Keratinocyte (primary cell): Measurements from ENCODE around the gene GARNL3. TPM values are rescaled to one million over a fixed set of nuclear protein-coding genes. Genes with fewer than 3 reads are reported as not detected.

ENCODE experiments used
- DNase-seq: peaks from one replicate; pipeline ENCODE4 v3.0.0-alpha.2; 2011; ENCODE audit warnings: low read depth, missing footprints, low spot score
- FAIRE-seq: peaks from 2 replicates; lab custom pipeline; 2011; peaks lifted over from hg19 to GRCh38; lab: Jason Lieb, UNC
- H2AFZ ChIP-seq: 2 replicates; pipeline ENCODE4 v1.6.0; 2012; ENCODE audit warnings: low read length, control low read depth, inconsistent platforms; ENCODE audit not compliant: control insufficient read depth
- H3K27ac ChIP-seq: 2 replicates; pipeline ENCODE4 v1.5.1; 2011; ENCODE audit warnings: low read length; ENCODE audit not compliant: control insufficient read depth, insufficient read depth
- H3K27me3 ChIP-seq: 3 replicates; pipeline ENCODE4 v1.6.0; 2011; ENCODE audit warnings: low read length; ENCODE audit not compliant: control insufficient read depth, insufficient read depth; ENCODE audit errors: extremely low read depth
- H3K36me3 ChIP-seq, 2 experiments: 2 replicates in 1 of 2; 3 replicates in 1 of 2; pipeline ENCODE4 v1.5.1; 2011; ENCODE audit warnings: low read length in 2 of 2, mild to moderate bottlenecking in 1 of 2; ENCODE audit not compliant: control insufficient read depth in 2 of 2, insufficient read depth in 2 of 2; ENCODE audit errors: extremely low read depth in 1 of 2
- H3K4me1 ChIP-seq: 3 replicates; pipeline ENCODE4 v1.5.1; 2011; ENCODE audit warnings: low read length; ENCODE audit not compliant: control insufficient read depth, insufficient read depth; ENCODE audit errors: extremely low read depth
- H3K4me2 ChIP-seq: 3 replicates; pipeline ENCODE4 v1.6.0; 2011; ENCODE audit warnings: low read depth, low read length; ENCODE audit not compliant: control insufficient read depth, insufficient read depth; ENCODE audit errors: extremely low read depth
- H3K4me3 ChIP-seq, 3 experiments: fragments of 200-600 bp in 1 of 3; sonication (generic) in 1 of 3; 2 replicates in 2 of 3; 3 replicates in 1 of 3; pipeline ENCODE4 v1.5.1; 2011 to 2016; ENCODE audit warnings: low read length in 3 of 3, mild to moderate bottlenecking in 3 of 3, control low read depth in 2 of 3, inconsistent platforms in 1 of 3, low read depth in 1 of 3, mixed read lengths in 1 of 3, mixed run types in 1 of 3, moderate library complexity in 1 of 3; ENCODE audit not compliant: control insufficient read depth in 2 of 3, insufficient read depth in 2 of 3; ENCODE audit errors: extremely low read depth in 1 of 3
- H3K79me2 ChIP-seq: 2 replicates; pipeline ENCODE4 v1.6.0; 2012; ENCODE audit warnings: low read length; ENCODE audit not compliant: control insufficient read depth, insufficient read depth
- H3K9ac ChIP-seq: 3 replicates; pipeline ENCODE4 v1.6.0; 2011; ENCODE audit warnings: low read length; ENCODE audit not compliant: control insufficient read depth, insufficient read depth; ENCODE audit errors: extremely low read depth
- H3K9me1 ChIP-seq: 3 replicates; pipeline ENCODE4 v1.6.0; 2011; ENCODE audit warnings: low read length; ENCODE audit not compliant: control insufficient read depth, insufficient read depth; ENCODE audit errors: extremely low read depth
- H3K9me3 ChIP-seq: 2 replicates; pipeline ENCODE4 v1.5.1; 2012; ENCODE audit warnings: low read depth, low read length; ENCODE audit not compliant: control insufficient read depth
- H4K20me1 ChIP-seq: 3 replicates; pipeline ENCODE4 v1.6.0; 2011; ENCODE audit warnings: low read length; ENCODE audit not compliant: control insufficient read depth, insufficient read depth; ENCODE audit errors: extremely low read depth
- EZH2 ChIP-seq: IDR thresholded peaks from one replicate; pipeline ENCODE4 v1.6.1; 2012; ENCODE audit warnings: inconsistent platforms, mild to moderate bottlenecking, low read length, moderate library complexity
- dilution Hi-C: fragments of 300-500 bp; cut with MboI; formaldehyde crosslinking; loops from one replicate; pipeline ENCODE4 v1.7.0; 2020; ENCODE audit warnings: low sequenced_read_pairs; ENCODE audit not compliant: extremely low pct_ligation_motif_present
- polyA plus RNA-seq, 5 experiments: library from polyadenylated mRNA; depleted of rRNA in 3 of 5; stranded (reverse) in 3 of 5; stranded (forward) in 1 of 5; unstranded in 1 of 5; fragments of >200 nt; gene quantifications; 1 replicate in 1 of 5; 2 replicates in 3 of 5; 3 replicates in 1 of 5; pipeline versions ENCODE4 v1.2.1 to v1.2.3, GENCODE V29; 2011 to 2012; ENCODE audit warnings: missing spikeins in 2 of 5, low read depth in 1 of 5, low replicate concordance in 1 of 5
- TF ChIP-seq, protein P1 (sequence below), 3 experiments: IDR thresholded peaks in 1 of 3; conservative IDR thresholded peaks in 1 of 3; optimal IDR thresholded peaks in 1 of 3; 2 replicates in 2 of 3; 3 replicates in 1 of 3; pipeline versions ENCODE3 to v1.5.1; 2011; ENCODE audit warnings: low read length in 3 of 3, mild to moderate bottlenecking in 3 of 3, moderate library complexity in 2 of 3, control low read depth in 1 of 3, inconsistent platforms in 1 of 3; ENCODE audit not compliant: insufficient read depth in 2 of 3; ENCODE audit errors: extremely low read depth in 1 of 3

The GARNL3 gene
- polyA plus RNA-seq, 1 donor (not counting 4 experiments of a cell fraction or from before 2014, with no cell fraction given): 2.4 TPM

DNA sequence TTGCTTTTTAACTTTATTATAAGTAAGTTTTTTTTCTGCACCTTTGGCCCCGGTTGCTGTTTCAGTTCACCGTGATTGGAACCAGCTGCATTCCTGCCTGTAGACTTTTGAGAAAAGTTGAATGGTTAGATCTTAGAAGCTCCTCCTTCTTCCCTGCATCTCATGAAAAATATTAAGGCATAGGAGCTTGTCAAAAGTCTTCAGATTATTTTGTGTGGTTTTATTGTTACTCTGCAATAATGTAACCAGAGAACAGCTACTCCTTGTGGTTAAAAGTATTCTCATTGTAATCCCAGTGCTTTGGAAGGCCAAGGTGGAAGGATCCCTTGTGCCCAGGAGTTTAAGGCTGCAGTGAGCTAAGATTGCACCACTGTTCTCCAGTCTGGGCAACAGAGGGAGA lies 129.1 kb downstream of the GARNL3 start:
- FAIRE-seq (no peak), DNase-seq (no peak)
- Histone ChIP-seq H4K20me1 (no peaks in the 10 kb centered on the region), H3K4me1 (peaks cover 20% of the 10 kb centered on the region), H3K79me2 (no peaks in the 10 kb centered on the region), H3K4me2 (no peak overlapping the region), H2AFZ (no peak overlapping the region), H3K27me3 (no peaks in the 10 kb centered on the region), H3K9me3 (no peaks in the 10 kb centered on the region), H3K4me3 (no peak overlapping the region), H3K36me3 (no peaks in the 10 kb centered on the region), H3K9me1 (no peaks in the 10 kb centered on the region), H3K9ac (no peak overlapping the region), H3K27ac (no peak overlapping the region)
- TF ChIP-seq, protein P1, sequence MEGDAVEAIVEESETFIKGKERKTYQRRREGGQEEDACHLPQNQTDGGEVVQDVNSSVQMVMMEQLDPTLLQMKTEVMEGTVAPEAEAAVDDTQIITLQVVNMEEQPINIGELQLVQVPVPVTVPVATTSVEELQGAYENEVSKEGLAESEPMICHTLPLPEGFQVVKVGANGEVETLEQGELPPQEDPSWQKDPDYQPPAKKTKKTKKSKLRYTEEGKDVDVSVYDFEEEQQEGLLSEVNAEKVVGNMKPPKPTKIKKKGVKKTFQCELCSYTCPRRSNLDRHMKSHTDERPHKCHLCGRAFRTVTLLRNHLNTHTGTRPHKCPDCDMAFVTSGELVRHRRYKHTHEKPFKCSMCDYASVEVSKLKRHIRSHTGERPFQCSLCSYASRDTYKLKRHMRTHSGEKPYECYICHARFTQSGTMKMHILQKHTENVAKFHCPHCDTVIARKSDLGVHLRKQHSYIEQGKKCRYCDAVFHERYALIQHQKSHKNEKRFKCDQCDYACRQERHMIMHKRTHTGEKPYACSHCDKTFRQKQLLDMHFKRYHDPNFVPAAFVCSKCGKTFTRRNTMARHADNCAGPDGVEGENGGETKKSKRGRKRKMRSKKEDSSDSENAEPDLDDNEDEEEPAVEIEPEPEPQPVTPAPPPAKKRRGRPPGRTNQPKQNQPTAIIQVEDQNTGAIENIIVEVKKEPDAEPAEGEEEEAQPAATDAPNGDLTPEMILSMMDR (optimal IDR thresholded peaks at IDR 0.05 in 1 of 3, IDR thresholded peaks at IDR 0.05 in 1 of 3, conservative IDR thresholded peaks at IDR 0.05 in 1 of 3; ENCODE audit: extremely low read depth in 1 of 3, insufficient read depth in 2 of 3, low read length in 3 of 3): peak in 1 of 3 experiments; percentile 16
- TF ChIP-seq EZH2: no peak
- dilution Hi-C loops: loop anchor here (10.0 kb wide), 1 partner anchor 59 kb away; no protein-coding TSS in a partner anchor

DNA sequence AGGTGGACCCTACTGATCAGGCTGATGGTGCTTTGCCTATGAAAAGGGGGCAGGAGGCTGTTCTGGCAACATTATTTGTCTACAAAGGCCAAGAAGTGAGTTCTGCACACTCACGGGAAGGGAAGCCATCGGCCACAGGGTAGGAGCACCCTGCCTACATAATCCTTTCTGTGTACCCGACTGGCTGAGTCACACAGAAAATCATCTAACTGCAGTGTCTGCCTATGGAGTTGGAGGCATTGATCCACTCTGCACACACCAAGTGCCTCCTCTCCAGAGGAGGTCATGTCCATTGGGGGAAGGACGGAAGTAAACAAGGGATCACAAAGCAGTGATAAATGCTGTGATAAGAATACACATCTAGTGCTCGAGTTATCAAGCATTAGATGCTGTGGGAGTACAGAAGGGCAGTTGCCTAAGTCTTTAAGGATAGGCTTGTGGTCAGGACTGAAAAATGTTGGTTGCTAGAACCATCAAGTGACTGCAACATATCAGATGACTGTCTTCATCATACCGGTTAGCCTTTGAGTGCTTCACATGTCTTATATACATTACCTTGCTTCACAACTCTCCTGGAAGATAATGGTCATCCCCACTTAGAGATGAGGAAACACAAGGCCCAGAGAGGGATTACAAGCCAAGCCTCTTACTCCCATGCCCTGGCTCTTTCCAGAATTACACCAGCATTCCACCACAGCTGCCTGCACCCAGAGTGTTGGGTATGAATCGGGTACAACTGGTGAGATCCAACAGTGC lies 131.1 kb downstream of the GARNL3 start:
- no peaks in the 10 kb centered on the region for H3K9me1 ChIP-seq
- H3K4me1 ChIP-seq: peaks cover 11% of the 10 kb centered on the region
- H3K9ac ChIP-seq: no peak overlapping the region
- TF ChIP-seq, protein P1 (optimal IDR thresholded peaks at IDR 0.05 in 1 of 3, IDR thresholded peaks at IDR 0.05 in 1 of 3, conservative IDR thresholded peaks at IDR 0.05 in 1 of 3; ENCODE audit: extremely low read depth in 1 of 3, insufficient read depth in 2 of 3, low read length in 3 of 3): no peak
- TF ChIP-seq EZH2: no peak
- H3K27me3 ChIP-seq: no peaks in the 10 kb centered on the region
- H3K27ac ChIP-seq: no peak overlapping the region
- no peak for FAIRE-seq
- peak overlapping the region in 1 of 3 experiments; percentile 68 for H3K4me3 ChIP-seq
- H3K79me2 ChIP-seq: no peaks in the 10 kb centered on the region
- no peaks in the 10 kb centered on the region for H3K9me3 ChIP-seq
- H4K20me1 ChIP-seq: no peaks in the 10 kb centered on the region
- no peaks in the 10 kb centered on the region for H3K36me3 ChIP-seq
- DNase-seq: no peak
- no peak overlapping the region for H2AFZ ChIP-seq
- peak overlapping the region; percentile 88 for H3K4me2 ChIP-seq
- dilution Hi-C loops: loop anchor here (10.0 kb wide), 1 partner anchor 61 kb away; no protein-coding TSS in a partner anchor
